ENCODE measurements around the gene OVCA2.

DNA sequence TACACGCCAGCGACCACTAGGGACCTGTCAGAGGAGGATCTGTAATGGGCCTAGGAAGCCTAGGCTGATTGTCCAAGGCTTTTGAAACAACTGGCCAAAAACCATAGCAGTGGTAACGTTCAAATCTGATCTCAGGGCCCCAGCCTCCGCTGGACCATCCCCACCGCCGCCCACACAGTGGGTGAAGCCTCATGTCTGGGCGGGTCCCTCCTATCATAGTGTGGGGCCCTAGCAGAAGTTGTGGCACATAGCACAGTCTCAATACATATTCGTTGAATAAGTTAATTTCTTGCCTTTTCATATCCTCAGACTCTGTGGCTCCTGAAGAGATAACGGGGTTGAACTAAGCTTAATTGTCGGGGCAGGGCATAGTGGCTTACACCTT, 11.1 kb upstream of the OVCA2 start:
- no peak for TF ChIP-seq ELF1 (IDR thresholded peaks at IDR 0.05; ENCODE audit: borderline replicate concordance, low read depth)
- TF ChIP-seq, protein P1, sequence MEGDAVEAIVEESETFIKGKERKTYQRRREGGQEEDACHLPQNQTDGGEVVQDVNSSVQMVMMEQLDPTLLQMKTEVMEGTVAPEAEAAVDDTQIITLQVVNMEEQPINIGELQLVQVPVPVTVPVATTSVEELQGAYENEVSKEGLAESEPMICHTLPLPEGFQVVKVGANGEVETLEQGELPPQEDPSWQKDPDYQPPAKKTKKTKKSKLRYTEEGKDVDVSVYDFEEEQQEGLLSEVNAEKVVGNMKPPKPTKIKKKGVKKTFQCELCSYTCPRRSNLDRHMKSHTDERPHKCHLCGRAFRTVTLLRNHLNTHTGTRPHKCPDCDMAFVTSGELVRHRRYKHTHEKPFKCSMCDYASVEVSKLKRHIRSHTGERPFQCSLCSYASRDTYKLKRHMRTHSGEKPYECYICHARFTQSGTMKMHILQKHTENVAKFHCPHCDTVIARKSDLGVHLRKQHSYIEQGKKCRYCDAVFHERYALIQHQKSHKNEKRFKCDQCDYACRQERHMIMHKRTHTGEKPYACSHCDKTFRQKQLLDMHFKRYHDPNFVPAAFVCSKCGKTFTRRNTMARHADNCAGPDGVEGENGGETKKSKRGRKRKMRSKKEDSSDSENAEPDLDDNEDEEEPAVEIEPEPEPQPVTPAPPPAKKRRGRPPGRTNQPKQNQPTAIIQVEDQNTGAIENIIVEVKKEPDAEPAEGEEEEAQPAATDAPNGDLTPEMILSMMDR (IDR thresholded peaks at IDR 0.05 in 2 of 3, conservative IDR thresholded peaks at IDR 0.05 in 1 of 3; ENCODE audit: borderline replicate concordance in 1 of 3, insufficient read depth in 1 of 3, low read depth in 2 of 3, low read length in 2 of 3), result peak; percentile 31 to 69 (median 60); a peak in 5 of 6 replicates
- no peak for TF ChIP-seq CEBPB (IDR thresholded peaks at IDR 0.05; ENCODE audit: low read depth)
- no peak for TF ChIP-seq POLR2A (IDR thresholded peaks at IDR 0.05; ENCODE audit: borderline replicate concordance, extremely low read depth, insufficient read depth, insufficient read length)
- no peak for TF ChIP-seq SP1 (IDR thresholded peaks at IDR 0.05; ENCODE audit: low read depth)
- TF ChIP-seq EZH2 (IDR thresholded peaks at IDR 0.05), result no peak
- no peak for TF ChIP-seq SIN3A (IDR thresholded peaks at IDR 0.05; ENCODE audit: low read depth)
- TF ChIP-seq, protein P2, sequence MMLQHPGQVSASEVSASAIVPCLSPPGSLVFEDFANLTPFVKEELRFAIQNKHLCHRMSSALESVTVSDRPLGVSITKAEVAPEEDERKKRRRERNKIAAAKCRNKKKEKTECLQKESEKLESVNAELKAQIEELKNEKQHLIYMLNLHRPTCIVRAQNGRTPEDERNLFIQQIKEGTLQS (IDR thresholded peaks at IDR 0.05), result no peak
- TF ChIP-seq, protein P3, sequence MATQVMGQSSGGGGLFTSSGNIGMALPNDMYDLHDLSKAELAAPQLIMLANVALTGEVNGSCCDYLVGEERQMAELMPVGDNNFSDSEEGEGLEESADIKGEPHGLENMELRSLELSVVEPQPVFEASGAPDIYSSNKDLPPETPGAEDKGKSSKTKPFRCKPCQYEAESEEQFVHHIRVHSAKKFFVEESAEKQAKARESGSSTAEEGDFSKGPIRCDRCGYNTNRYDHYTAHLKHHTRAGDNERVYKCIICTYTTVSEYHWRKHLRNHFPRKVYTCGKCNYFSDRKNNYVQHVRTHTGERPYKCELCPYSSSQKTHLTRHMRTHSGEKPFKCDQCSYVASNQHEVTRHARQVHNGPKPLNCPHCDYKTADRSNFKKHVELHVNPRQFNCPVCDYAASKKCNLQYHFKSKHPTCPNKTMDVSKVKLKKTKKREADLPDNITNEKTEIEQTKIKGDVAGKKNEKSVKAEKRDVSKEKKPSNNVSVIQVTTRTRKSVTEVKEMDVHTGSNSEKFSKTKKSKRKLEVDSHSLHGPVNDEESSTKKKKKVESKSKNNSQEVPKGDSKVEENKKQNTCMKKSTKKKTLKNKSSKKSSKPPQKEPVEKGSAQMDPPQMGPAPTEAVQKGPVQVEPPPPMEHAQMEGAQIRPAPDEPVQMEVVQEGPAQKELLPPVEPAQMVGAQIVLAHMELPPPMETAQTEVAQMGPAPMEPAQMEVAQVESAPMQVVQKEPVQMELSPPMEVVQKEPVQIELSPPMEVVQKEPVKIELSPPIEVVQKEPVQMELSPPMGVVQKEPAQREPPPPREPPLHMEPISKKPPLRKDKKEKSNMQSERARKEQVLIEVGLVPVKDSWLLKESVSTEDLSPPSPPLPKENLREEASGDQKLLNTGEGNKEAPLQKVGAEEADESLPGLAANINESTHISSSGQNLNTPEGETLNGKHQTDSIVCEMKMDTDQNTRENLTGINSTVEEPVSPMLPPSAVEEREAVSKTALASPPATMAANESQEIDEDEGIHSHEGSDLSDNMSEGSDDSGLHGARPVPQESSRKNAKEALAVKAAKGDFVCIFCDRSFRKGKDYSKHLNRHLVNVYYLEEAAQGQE (IDR thresholded peaks at IDR 0.05; ENCODE audit: low read depth), result no peak
- TF ChIP-seq ZNF274 (IDR thresholded peaks at IDR 0.05; ENCODE audit: low read depth, low read length), result no peak
- TF ChIP-seq, protein P4, sequence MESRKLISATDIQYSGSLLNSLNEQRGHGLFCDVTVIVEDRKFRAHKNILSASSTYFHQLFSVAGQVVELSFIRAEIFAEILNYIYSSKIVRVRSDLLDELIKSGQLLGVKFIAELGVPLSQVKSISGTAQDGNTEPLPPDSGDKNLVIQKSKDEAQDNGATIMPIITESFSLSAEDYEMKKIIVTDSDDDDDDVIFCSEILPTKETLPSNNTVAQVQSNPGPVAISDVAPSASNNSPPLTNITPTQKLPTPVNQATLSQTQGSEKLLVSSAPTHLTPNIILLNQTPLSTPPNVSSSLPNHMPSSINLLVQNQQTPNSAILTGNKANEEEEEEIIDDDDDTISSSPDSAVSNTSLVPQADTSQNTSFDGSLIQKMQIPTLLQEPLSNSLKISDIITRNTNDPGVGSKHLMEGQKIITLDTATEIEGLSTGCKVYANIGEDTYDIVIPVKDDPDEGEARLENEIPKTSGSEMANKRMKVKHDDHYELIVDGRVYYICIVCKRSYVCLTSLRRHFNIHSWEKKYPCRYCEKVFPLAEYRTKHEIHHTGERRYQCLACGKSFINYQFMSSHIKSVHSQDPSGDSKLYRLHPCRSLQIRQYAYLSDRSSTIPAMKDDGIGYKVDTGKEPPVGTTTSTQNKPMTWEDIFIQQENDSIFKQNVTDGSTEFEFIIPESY (IDR thresholded peaks at IDR 0.05; ENCODE audit: extremely low read depth, insufficient replicate concordance, low read length), result no peak

All from HCT116 (cell line).